ENCODE data around the gene ABCD1. TPM values are rescaled to one million over a fixed set of nuclear protein-coding genes. Genes with fewer than 3 reads are reported as not detected.

The ABCD1 gene
- total RNA-seq, 1 experiment from 2014 or later, result 3.5 TPM

GRCh38 chrX:153765138-153766079 is 40.8 kb downstream of the ABCD1 start:
- no peak for DNase-seq (ENCODE audit: unreplicated experiment)
- Mint-ChIP-seq H3K27ac (ENCODE audit: low read depth, unreplicated experiment) (peak overlapping the region; percentile 49), H3K4me1 (ENCODE audit: insufficient read depth, unreplicated experiment) (peaks cover 6% of the 10 kb centered on the region), H3K4me3 (ENCODE audit: unreplicated experiment) (peak overlapping the region; percentile 53), H3K27me3 (ENCODE audit: insufficient read depth, unreplicated experiment) (no peaks in the 10 kb centered on the region), H3K9me3 (ENCODE audit: unreplicated experiment) (no peaks in the 10 kb centered on the region), H3K36me3 (ENCODE audit: insufficient read depth, unreplicated experiment) (no peaks in the 10 kb centered on the region)
- TF ChIP-seq CTCF (IDR thresholded peaks at IDR 0.05; ENCODE audit: unreplicated experiment), result no peak
- intact Hi-C loops (cut with micrococcal nuclease), result loop anchor here (2.0 kb wide), 1 partner anchor 181 kb away; no protein-coding TSS in a partner anchor
- BruUV-seq (replicated peaks), result no TSS peak
- ChIA-PET POLR2A (interaction anchor here (1.2 kb wide), 2 partner anchors 38 to 181 kb away, joined by 3 to 7 read pairs; no protein-coding TSS in a partner anchor), CTCF (interaction anchor here (0.6 to 6.6 kb wide), 7 partner anchors 12 to 260 kb away, joined by 3 to 51 read pairs (median 4); no protein-coding TSS in a partner anchor)

- CTCF ChIA-PET, result interaction anchor here (0.6 to 6.6 kb wide), 4 partner anchors 44 to 183 kb away, joined by 3 to 51 read pairs (median 4); no protein-coding TSS in a partner anchor
- Mint-ChIP-seq H3K27ac (ENCODE audit: low read depth, unreplicated experiment) (peak overlapping the region; percentile 49), H3K4me3 (ENCODE audit: unreplicated experiment) (peak overlapping the region; percentile 53), H3K4me1 (ENCODE audit: insufficient read depth, unreplicated experiment) (peaks cover 6% of the 10 kb centered on the region), H3K27me3 (ENCODE audit: insufficient read depth, unreplicated experiment) (no peaks in the 10 kb centered on the region), H3K36me3 (ENCODE audit: insufficient read depth, unreplicated experiment) (no peaks in the 10 kb centered on the region), H3K9me3 (ENCODE audit: unreplicated experiment) (no peaks in the 10 kb centered on the region)
- intact Hi-C loops (cut with micrococcal nuclease), result no loop called here
- DNase-seq (ENCODE audit: unreplicated experiment), result peak; percentile 66
- POLR2A ChIA-PET, result interaction anchor here (0.7 to 1.2 kb wide), 2 partner anchors 28 to 39 kb away, joined by 4 to 7 read pairs; partner anchors contain the start of genes IDH3G and SSR4
- BruUV-seq (replicated peaks), result no TSS peak
- TF ChIP-seq CTCF (IDR thresholded peaks at IDR 0.05; ENCODE audit: unreplicated experiment), result no peak
Measured at GRCh38 chrX:153766098-153766817, 41.6 kb downstream of the ABCD1 start.

GRCh38 chrX:153766871-153767673 is 42.4 kb downstream of the ABCD1 start:
- Mint-ChIP-seq H3K4me1 (ENCODE audit: insufficient read depth, unreplicated experiment) (peaks cover 6% of the 10 kb centered on the region), H3K27ac (ENCODE audit: low read depth, unreplicated experiment) (no peak overlapping the region), H3K27me3 (ENCODE audit: insufficient read depth, unreplicated experiment) (no peaks in the 10 kb centered on the region), H3K9me3 (ENCODE audit: unreplicated experiment) (no peaks in the 10 kb centered on the region), H3K4me3 (ENCODE audit: unreplicated experiment) (no peak overlapping the region), H3K36me3 (ENCODE audit: insufficient read depth, unreplicated experiment) (no peaks in the 10 kb centered on the region)
- intact Hi-C loops (cut with micrococcal nuclease), result no loop called here
- TF ChIP-seq CTCF (IDR thresholded peaks at IDR 0.05; ENCODE audit: unreplicated experiment), result no peak
- ChIA-PET CTCF (interaction anchor here (6.6 kb wide), 1 partner anchor 182 kb away, joined by 51 read pairs; no protein-coding TSS in a partner anchor), POLR2A (interaction anchor here (1.2 kb wide), 1 partner anchor 40 kb away, joined by 7 read pairs; no protein-coding TSS in a partner anchor)
- no TSS peak for BruUV-seq (replicated peaks)
- DNase-seq (ENCODE audit: unreplicated experiment), result no peak

Measured in MCF 10A (cell line).